Epidermal melanocyte (primary cell): ENCODE data around the gene TRAPPC14.

Experiments used
- DNase-seq: peaks from one replicate; pipeline ENCODE4 v3.0.0; 2011; ENCODE audit warnings: low spot score; ENCODE audit not compliant: insufficient read length

The TRAPPC14 gene

GRCh38 chr7:100173806-100174495 is 15.4 kb upstream of the TRAPPC14 start:
- DNase-seq = no peak

GRCh38 chr7:100171840-100172239 is 13.3 kb upstream of the TRAPPC14 start:
- no peak for DNase-seq

- no peak for DNase-seq
These were observed 12.7 kb upstream of the TRAPPC14 start for GRCh38 chr7:100171087-100171681.

- DNase-seq = no peak
These were observed 11.8 kb upstream of the TRAPPC14 start for GRCh38 chr7:100170101-100170897.

- DNase-seq = no peak
These were observed 10.8 kb upstream of the TRAPPC14 start for GRCh38 chr7:100169147-100169850.

- no peak for DNase-seq
These were observed 9.4 kb upstream of the TRAPPC14 start for GRCh38 chr7:100167912-100168323.

GRCh38 chr7:100166970-100167911 is 8.7 kb upstream of the TRAPPC14 start:
- no peak for DNase-seq

- DNase-seq = no peak
These were observed 7.9 kb upstream of the TRAPPC14 start for GRCh38 chr7:100166317-100166940.

- no peak for DNase-seq
These were observed 5.3 kb upstream of the TRAPPC14 start for GRCh38 chr7:100163871-100164270.

- no peak for DNase-seq
These were observed 4.5 kb upstream of the TRAPPC14 start for GRCh38 chr7:100163006-100163531.

GRCh38 chr7:100160067-100160466 is 1.5 kb upstream of the TRAPPC14 start:
- no peak for DNase-seq

GRCh38 chr7:100159099-100159623 is 638 bp upstream of the TRAPPC14 start:
- DNase-seq = no peak

- no peak for DNase-seq
These were observed 942 bp downstream of the TRAPPC14 start for GRCh38 chr7:100157334-100158228.

- DNase-seq = no peak
These were observed 1.5 kb downstream of the TRAPPC14 start for GRCh38 chr7:100157069-100157333.

GRCh38 chr7:100156331-100157068 is 2.0 kb downstream of the TRAPPC14 start:
- no peak for DNase-seq

GRCh38 chr7:100155553-100156317 is 2.8 kb downstream of the TRAPPC14 start:
- DNase-seq = no peak

- no peak for DNase-seq
These were observed 3.7 kb downstream of the TRAPPC14 start for GRCh38 chr7:100154651-100155491.
